ENCODE results near the gene PI4KA.

PI4KA gene

GRCh38 chr22:20792221-20792965 lies 66.2 kb downstream of the PI4KA start:
- DNase-seq = no peak

GRCh38 chr22:20788627-20789344 lies 69.8 kb downstream of the PI4KA start:
- DNase-seq = no peak

GRCh38 chr22:20787746-20788626 lies 70.6 kb downstream of the PI4KA start:
- DNase-seq = no peak

- no peak for DNase-seq
Observed at GRCh38 chr22:20787223-20787622, 71.4 kb downstream of the PI4KA start.

GRCh38 chr22:20786536-20786979 lies 72.1 kb downstream of the PI4KA start:
- DNase-seq = no peak

- DNase-seq = no peak
Observed at GRCh38 chr22:20786048-20786447, 72.6 kb downstream of the PI4KA start.

- no peak for DNase-seq
Observed at GRCh38 chr22:20785415-20785814, 73.2 kb downstream of the PI4KA start.

- DNase-seq = no peak
Observed at GRCh38 chr22:20783844-20784723, 74.5 kb downstream of the PI4KA start.

- DNase-seq = no peak
Observed at GRCh38 chr22:20783300-20783673, 75.3 kb downstream of the PI4KA start.

GRCh38 chr22:20782596-20783299 lies 75.9 kb downstream of the PI4KA start:
- no peak for DNase-seq

- no peak for DNase-seq
Observed at GRCh38 chr22:20782083-20782482, 76.5 kb downstream of the PI4KA start.

- DNase-seq = no peak
Observed at GRCh38 chr22:20781272-20781990, 77.2 kb downstream of the PI4KA start.

- DNase-seq = no peak
Observed at GRCh38 chr22:20779818-20780158, 78.8 kb downstream of the PI4KA start.

GRCh38 chr22:20779014-20779817 lies 79.4 kb downstream of the PI4KA start:
- DNase-seq = no peak

- no peak for DNase-seq
Observed at GRCh38 chr22:20777420-20778177, 81.0 kb downstream of the PI4KA start.

GRCh38 chr22:20776624-20777405 lies 81.8 kb downstream of the PI4KA start:
- DNase-seq = no peak

GRCh38 chr22:20775342-20775895 lies 83.2 kb downstream of the PI4KA start:
- DNase-seq = no peak

- no peak for DNase-seq
Observed at GRCh38 chr22:20774882-20775281, 83.7 kb downstream of the PI4KA start.
